Stomach smooth muscle (tissue), 2 donors: ENCODE data around the gene NRROS.

Experiments used
- H3K27ac ChIP-seq: one replicate; pipeline ENCODE4 v1.7.0; 2013; ENCODE audit warnings: mild to moderate bottlenecking, low read length, inconsistent platforms
- H3K27me3 ChIP-seq, 2 donors: one replicate each; pipeline ENCODE4 v1.7.0; 2013; ENCODE audit warnings: low read length in 2 of 2; ENCODE audit not compliant: insufficient read depth in 2 of 2, control insufficient read depth in 1 of 2
- H3K36me3 ChIP-seq, 2 donors: one replicate each; pipeline ENCODE4 v1.7.0; 2013; ENCODE audit warnings: low read length in 2 of 2; ENCODE audit not compliant: control insufficient read depth in 2 of 2, insufficient read depth in 2 of 2
- H3K4me1 ChIP-seq: one replicate; pipeline ENCODE4 v1.7.0; 2013; ENCODE audit warnings: low read length; ENCODE audit not compliant: control insufficient read depth, insufficient read depth
- H3K4me3 ChIP-seq, 2 donors: one replicate each; pipeline ENCODE4 v1.7.0; 2013; ENCODE audit warnings: low read length in 2 of 2
- H3K9ac ChIP-seq, 2 donors: one replicate each; pipeline ENCODE4 v1.7.0; 2013; ENCODE audit warnings: low read length in 2 of 2, mild to moderate bottlenecking in 1 of 2
- H3K9me3 ChIP-seq, 2 donors: one replicate each; pipeline ENCODE4 v1.7.0; 2013; ENCODE audit warnings: low read length in 2 of 2; ENCODE audit not compliant: control insufficient read depth in 2 of 2
- donor health status: healthy.
- donor health status: Pancreatic carcinoma.

NRROS gene

GRCh38 chr3:196684548-196685407 is 45.3 kb downstream of the NRROS start:
- no peaks in the 10 kb centered on the region for H3K9me3 ChIP-seq
- no peaks in the 10 kb centered on the region for H3K36me3 ChIP-seq
- H3K27ac ChIP-seq: no peak overlapping the region
- peak overlapping the region in 1 of 2 donors; percentile 42 for H3K9ac ChIP-seq
- H3K4me1 ChIP-seq: peaks cover 5% of the 10 kb centered on the region
- H3K27me3 ChIP-seq: no peaks in the 10 kb centered on the region
- H3K4me3 ChIP-seq: peak overlapping the region; percentile 2 to 40

- peaks cover 5% of the 10 kb centered on the region for H3K4me1 ChIP-seq
- no peaks in the 10 kb centered on the region for H3K9me3 ChIP-seq
- no peaks in the 10 kb centered on the region for H3K27me3 ChIP-seq
- no peak overlapping the region for H3K4me3 ChIP-seq
- no peaks in the 10 kb centered on the region for H3K36me3 ChIP-seq
- no peak overlapping the region for H3K27ac ChIP-seq
- no peak overlapping the region for H3K9ac ChIP-seq
Measured at GRCh38 chr3:196686436-196686835, 46.9 kb downstream of the NRROS start.

- Histone ChIP-seq H3K9me3 (no peaks in the 10 kb centered on the region), H3K4me1 (peaks cover 5% of the 10 kb centered on the region), H3K4me3 (no peak overlapping the region), H3K36me3 (no peaks in the 10 kb centered on the region), H3K27me3 (no peaks in the 10 kb centered on the region), H3K9ac (no peak overlapping the region), H3K27ac (no peak overlapping the region)
Measured at GRCh38 chr3:196688349-196688748, 48.9 kb downstream of the NRROS start.

- Histone ChIP-seq H3K4me1 (peaks cover under 1% of the 10 kb centered on the region), H3K27ac (no peak overlapping the region), H3K4me3 (no peak overlapping the region), H3K36me3 (no peaks in the 10 kb centered on the region), H3K9ac (no peak overlapping the region), H3K27me3 (no peaks in the 10 kb centered on the region), H3K9me3 (no peaks in the 10 kb centered on the region)
Measured at GRCh38 chr3:196689941-196690660, 50.6 kb downstream of the NRROS start.

- Histone ChIP-seq H3K9ac (no peak overlapping the region), H3K27me3 (no peaks in the 10 kb centered on the region), H3K4me3 (no peak overlapping the region), H3K36me3 (no peaks in the 10 kb centered on the region), H3K9me3 (no peaks in the 10 kb centered on the region), H3K27ac (no peak overlapping the region), H3K4me1 (no peaks in the 10 kb centered on the region)
Measured at GRCh38 chr3:196691386-196691785, 51.9 kb downstream of the NRROS start.

GRCh38 chr3:196694202-196694638 is 54.7 kb downstream of the NRROS start:
- Histone ChIP-seq H3K27ac (no peak overlapping the region), H3K4me1 (no peaks in the 10 kb centered on the region), H3K4me3 (no peak overlapping the region), H3K27me3 (no peaks in the 10 kb centered on the region), H3K9me3 (no peaks in the 10 kb centered on the region), H3K36me3 (no peaks in the 10 kb centered on the region), H3K9ac (no peak overlapping the region)

- Histone ChIP-seq H3K9me3 (no peaks in the 10 kb centered on the region), H3K27me3 (no peaks in the 10 kb centered on the region), H3K36me3 (no peaks in the 10 kb centered on the region), H3K4me1 (no peaks in the 10 kb centered on the region), H3K9ac (no peak overlapping the region), H3K4me3 (no peak overlapping the region), H3K27ac (no peak overlapping the region)
Measured at GRCh38 chr3:196694941-196695848, 55.7 kb downstream of the NRROS start.

- no peak overlapping the region for H3K9ac ChIP-seq
Measured at GRCh38 chr3:196695849-196696226, 56.3 kb downstream of the NRROS start.

GRCh38 chr3:196697270-196697669 is 57.8 kb downstream of the NRROS start:
- Histone ChIP-seq H3K27ac (no peak overlapping the region), H3K27me3 (no peaks in the 10 kb centered on the region), H3K36me3 (no peaks in the 10 kb centered on the region), H3K4me3 (no peak overlapping the region), H3K9me3 (no peaks in the 10 kb centered on the region), H3K9ac (no peak overlapping the region), H3K4me1 (no peaks in the 10 kb centered on the region)

More at GRCh38 chr3:196695849-196696226, 56.3 kb downstream of the NRROS start:
- Histone ChIP-seq H3K9me3 (no peaks in the 10 kb centered on the region), H3K27ac (no peak overlapping the region), H3K27me3 (no peaks in the 10 kb centered on the region), H3K36me3 (no peaks in the 10 kb centered on the region), H3K4me1 (no peaks in the 10 kb centered on the region), H3K4me3 (no peak overlapping the region)

- H3K9ac ChIP-seq: no peak overlapping the region
- H3K36me3 ChIP-seq: no peaks in the 10 kb centered on the region
- H3K4me1 ChIP-seq: no peaks in the 10 kb centered on the region
- H3K4me3 ChIP-seq: no peak overlapping the region
- H3K27ac ChIP-seq: no peak overlapping the region
- no peaks in the 10 kb centered on the region for H3K9me3 ChIP-seq
- H3K27me3 ChIP-seq: no peaks in the 10 kb centered on the region
Measured at GRCh38 chr3:196699749-196700148, 60.3 kb downstream of the NRROS start.
